IPS DF 4.7 (cell line): ENCODE results near the gene LRFN2.

Experiments
- DNase-seq: peaks from one replicate; pipeline ENCODE4 v3.0.0-alpha.2; 2013; ENCODE audit warnings: low spot score; ENCODE audit errors: extremely low read depth

Gene LRFN2

DNA sequence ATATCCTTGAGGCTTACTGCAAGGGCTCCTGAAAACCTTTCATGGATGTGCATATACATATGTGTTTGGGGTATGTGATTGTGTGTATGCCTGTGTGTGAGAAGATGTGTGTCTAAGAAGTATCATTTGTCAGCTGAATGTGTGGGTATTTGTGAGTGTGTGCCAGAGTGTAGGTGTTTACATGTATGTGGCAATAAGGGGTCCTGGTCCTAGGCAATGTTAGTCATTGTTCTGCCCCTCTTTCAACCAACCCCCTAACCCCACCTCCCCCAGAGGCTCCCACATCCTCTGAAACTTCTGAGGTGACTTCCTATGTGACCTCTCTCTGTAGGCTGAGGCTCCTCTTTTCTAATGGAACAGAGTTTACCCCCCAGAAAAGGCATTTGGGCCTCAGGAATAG is 186.4 kb downstream of the LRFN2 start:
- no peak for DNase-seq

DNA sequence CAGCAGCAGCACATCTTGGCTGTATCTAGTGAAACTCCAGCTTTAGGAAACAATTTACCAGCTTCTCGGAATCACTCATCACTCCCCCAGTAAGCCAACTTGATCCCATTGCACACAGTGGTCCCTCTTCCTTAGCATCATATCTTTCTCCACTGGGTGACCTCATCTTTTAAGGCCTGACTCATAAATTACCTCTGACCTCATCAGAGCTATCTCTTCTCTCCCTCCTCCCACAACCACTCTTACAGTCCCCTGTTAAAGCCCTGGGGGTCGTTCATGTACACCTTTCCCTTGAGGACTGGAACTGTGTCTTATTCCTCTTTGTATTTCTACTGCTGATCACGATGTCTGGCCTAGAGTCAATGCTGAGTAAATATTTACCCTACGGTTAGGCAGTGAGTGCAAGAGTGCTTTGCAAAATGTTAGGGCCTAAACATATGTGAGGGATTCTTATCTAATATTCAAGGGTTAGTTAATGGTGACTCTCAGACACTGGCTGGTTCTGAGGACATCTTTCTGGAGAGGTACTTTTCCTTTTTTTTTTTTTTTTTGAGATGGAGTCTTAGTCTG is 187.2 kb downstream of the LRFN2 start:
- no peak for DNase-seq

DNA sequence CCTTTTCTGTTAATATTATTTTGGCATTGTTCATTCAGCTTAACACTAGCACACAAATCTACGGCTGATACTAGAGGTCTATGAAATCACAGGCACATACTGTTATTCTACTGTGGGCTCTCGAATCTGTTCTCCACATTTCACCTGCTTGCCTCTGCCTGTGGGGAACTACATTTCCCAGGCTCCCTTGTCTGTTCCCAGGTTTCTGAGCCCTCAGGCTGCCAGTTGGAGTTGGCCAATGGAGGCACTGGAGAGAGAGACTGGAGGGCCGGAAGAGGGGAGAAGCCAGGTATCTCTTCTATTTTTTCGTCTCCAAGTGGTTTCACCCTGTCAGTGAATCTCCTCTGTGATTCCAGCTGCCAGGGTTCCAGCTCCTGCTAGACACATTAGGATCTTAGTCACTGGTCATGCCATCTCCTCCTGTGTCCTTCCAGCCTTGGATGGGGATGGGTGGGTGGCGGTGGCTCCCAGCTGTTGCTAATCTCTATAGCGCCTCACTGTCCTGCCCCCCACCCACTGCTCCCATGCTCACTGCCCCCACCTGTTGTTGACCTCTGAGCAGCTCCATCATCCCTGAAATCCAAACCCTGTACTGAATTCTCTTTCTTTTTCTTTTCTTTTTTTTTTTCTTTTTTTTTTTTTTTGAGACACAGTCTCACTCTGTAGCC is 188.2 kb downstream of the LRFN2 start:
- DNase-seq = peak; percentile 49

DNA sequence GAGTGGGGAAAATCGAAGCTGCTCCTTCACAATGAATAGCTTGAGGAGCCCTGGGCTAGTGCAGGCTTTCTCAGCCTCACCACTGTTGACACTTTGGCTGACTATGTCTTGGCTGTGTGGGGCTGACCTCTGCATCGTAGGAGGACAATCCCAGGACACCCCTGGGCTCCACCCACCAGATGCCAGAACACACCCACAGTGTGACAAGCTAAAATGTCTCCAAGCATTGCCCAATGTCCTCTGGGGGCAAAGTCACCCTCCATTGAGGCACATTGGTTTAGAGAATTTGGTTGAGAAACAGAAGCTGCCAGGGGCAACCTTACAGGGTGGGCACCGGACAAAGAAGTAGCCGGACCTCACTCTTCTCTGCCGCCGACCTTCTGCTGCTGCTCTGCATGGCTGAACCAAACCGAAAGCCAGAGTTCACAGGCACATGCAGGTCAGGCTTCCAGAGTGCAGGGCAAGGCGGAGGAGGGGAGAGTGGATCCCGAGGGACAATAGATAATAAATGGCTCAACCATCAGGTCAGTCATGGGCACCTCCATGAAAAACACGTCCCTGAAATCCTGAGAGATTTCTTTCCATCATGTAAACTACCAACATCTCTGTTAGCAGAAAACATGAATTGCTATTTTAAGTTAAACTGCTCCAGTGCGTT is 189.0 kb downstream of the LRFN2 start:
- no peak for DNase-seq

DNA sequence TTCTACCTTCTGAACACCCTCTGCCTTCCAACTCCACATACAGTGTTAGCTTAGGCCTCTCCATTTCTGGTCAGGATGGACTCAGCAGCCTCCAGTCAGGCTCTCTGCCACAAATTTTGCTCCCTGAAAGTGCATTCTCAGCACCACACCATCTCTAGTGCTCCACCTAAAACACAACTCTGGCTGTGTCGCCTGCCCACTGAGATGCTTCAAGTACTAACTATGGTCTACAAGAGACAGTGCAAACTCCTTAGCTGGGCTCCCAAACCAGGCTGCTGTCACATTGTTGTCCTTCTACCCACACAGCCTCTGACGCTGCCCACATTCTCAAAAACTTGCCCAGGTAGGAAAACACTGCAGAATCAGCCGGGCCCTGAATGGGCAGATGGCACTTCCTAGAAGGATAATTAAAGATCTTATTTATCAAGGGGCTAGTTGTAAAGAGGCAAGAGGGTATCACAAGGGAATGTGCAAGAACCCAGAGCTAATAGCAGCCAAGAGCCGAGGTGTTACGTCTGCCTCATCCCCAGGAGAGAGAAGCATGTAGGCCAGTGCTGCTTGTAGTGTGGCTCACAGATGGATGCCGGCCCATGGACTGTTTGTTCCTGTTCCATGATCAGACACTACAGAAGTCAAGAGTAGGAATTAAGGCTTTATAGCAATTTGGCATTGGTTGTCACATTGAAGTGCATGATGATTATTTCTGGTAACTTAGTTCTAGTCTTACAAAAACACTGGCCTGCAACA is 189.7 kb downstream of the LRFN2 start:
- no peak for DNase-seq

DNA sequence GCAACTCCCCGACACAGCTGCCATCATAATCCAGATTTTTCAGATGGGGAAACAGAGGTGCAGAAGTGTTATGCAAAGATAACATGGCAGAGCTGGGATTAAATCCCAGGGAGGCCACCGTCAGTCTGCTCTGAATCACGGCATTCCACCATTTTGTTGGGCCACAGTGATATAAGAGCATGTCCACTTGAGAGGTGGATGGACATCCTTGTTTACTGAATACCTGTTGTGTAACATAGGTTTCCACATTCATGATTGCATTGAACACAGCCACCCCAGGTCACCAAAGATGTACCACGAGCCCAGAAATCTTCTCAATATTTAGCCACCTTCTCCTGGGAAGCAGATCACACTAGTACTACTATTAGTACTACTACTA is 191.5 kb downstream of the LRFN2 start:
- DNase-seq = no peak

DNA sequence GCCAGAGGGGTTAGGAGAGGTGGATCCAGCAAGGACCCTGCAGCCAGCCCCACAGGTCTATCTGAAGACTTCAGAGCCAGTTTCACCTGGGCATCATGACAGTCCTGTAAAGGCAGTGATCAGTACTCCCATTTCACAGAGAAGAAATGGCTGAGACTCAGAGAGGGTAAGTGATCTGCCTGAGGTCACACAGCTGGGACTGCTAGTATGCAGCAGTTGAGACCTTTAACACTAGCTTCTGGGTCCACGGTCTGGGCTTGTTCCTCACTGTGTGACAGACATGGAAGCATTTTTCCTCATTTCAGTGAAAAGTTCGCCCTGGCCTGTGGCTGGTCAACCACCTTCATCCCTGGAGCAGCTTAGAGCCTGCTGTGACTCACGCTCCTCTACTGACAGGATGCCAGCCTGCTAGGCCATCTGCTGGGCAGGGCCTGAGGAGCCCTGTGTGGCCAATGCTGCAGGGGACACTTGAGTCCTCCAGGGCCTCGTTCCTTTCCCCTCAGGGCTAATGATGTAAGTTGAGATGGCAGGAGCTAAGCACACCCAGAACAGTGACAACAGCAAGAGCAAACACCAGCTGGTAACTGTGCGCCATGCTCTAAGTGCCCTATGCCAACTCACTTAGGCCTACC is 192.0 kb downstream of the LRFN2 start:
- DNase-seq = no peak

DNA sequence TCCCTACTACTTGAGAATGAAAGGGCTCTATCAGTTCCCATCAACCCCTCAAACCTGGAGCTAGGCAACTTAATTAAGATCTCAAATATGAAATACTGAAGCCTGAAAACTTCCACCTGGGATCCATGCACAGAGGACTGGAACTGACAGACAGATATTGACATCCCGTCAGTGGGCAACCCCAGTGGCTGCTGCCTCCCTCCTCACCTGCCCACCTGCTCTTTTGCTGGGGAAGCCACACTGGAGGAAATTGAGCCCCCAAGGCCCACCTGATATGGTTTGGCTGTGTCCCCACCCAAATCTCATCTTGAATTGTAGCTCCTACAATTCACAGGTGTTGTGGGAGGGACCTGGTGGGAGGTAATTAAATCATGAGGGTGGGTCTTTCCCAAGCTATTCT is 192.8 kb downstream of the LRFN2 start:
- DNase-seq = no peak

DNA sequence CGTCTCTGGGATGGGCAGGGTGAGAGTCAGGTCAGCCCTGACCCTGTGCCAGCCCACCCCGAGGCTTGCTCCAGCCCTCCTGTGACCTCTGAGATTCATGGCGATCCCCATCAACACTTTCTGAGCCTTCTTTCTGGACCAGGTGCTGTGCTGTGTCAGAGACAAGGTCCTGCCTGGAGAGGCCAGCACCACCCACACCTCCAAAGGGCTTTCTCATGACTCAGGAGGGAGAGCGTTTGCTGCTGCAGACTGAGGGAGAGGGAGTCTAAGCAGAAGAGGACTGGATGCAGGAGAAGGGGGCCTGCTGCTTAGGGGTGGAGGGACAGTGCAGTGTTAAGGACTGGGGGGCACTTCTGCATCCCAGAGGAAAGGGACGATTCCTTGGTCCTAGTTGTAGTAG is 193.5 kb downstream of the LRFN2 start:
- DNase-seq = no peak

DNA sequence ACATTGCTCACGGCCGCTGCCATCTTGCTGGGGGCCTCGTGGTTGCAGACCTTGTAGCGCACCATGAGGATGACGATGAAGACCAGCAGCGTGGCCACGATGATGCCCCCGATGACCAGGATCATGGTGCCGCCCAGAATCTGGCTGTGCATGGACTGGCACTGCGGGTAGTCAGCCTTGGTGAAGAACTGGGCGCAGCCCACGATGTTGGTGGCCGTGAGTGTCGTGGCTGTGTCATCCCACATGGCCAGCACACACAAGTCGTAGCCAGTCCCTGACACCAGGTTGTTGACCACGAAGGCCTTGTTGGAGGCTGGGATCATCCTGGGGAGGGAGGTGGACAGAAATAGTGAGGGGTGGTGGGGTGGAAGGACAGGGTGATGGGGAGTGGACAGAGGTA is 194.6 kb downstream of the LRFN2 start:
- no peak for DNase-seq

DNA sequence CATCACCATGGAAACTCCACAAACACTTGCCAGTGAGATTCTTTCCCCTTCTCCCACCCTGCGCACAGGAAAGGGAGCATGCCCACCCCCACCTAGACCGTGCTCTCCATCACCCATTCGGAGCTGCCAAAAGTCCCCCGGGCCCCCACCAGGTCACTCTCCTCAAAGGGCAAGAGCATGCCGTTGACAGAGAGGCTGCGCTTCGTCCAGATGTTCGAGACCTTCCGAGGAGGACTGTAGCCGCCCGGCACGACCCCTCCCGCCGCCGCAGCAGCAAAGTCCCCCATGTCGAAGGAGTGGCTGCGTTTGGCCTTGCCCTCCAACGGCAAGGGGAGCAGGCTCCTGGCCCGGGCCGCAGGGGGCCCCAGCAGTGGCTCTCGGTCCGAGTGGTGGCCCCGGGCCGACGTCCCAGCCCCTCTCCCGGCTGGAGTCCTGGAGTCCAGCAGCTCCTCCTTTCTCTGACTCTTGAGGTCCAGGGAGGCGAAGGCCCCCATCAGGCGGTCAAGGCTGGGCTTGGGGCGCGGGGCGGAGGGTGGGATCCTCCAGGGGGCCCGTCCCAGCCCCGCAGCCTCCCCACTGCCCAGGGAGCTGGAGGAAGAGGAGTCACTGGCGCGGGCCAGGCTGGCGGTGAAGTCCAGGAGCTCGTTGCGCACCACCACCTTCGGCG is 195.2 kb downstream of the LRFN2 start:
- no peak for DNase-seq

DNA sequence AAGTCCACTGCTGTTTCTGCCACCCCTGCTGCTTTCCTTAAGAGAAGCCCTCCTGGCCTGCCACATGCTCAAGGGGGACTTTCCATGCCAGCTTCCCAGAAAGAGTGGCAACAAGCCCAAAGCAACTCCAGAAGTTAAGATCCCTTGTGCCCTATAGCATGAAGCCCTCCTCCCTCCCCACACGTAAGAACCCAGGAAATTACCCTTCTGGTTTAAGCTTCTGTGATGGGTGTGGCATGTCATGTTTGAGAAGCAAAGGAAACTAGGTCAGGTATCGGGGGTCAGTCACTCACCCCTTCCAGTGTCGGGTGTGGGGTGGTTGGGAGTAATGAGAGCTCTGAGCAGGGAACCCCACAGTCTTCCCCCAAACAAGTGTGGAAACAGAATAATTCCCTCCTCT is 196.1 kb downstream of the LRFN2 start:
- DNase-seq = no peak

DNA sequence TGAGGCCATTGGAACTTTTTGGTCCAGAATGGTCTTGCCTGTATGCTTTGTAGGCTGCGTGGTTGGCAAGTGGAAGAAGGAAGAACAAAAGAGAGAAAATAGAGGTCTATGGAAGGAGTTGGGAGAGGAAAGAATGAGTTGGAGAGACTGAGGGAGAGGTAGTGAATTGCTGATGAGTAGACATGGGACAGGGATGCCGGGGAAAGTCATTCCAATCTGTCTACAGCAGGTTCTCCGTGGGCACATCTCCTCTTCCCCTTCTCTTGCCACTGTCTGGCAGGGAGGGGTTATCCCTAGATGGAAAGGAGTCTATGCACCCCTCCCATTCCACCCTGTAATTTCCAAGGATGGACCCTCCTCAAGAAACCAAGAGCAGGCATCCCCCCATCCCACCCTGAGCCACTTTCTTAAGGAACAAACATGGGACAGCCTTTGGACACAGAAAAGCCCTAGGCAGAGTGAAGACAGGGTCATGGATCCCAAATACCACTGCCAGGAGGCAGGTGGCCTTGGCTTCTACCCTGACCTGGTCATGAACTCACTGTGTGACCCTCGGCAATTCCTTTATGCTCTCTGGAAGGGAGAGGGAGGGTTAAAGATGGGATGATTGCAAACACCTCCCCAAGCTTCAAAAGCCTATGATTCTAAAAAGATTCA is 196.9 kb downstream of the LRFN2 start:
- DNase-seq = no peak

DNA sequence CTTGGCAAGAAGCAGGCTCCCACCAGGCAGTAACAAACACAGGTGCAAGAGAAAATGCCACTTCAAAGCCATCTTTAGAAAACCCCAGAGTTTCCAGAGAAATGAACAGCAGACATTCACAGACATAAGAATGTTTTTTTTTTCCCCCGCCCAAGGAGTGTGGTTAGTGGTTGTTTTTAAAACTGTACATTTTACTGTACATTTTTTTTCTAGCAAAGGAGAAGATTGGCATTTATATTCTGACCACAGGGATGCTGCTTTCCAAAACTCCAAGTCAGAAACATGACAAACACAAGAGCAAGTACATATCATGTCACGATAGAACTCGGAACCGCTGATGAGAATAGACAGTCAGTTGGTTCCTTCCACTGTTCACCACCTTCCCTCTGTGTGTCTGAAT is 197.9 kb downstream of the LRFN2 start:
- no peak for DNase-seq

DNA sequence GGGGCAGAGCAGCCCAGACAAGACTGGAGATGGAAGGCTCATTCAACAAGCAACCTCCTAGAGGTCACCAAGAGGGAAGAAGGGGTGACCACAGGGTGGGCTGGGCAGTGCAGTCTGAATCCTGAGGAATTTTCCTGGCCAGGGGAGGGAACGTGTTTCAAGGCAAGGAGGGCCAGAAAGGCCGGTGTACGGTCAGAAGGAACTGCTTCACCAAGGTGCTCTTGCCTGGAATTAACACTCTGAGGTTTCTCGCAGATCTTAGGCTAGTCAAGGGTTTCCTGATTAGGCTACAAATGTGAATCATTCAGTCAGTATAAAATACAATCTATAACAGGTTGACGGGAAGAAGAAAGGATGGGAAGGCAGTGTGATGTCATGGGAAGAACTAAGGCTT is 199.3 kb downstream of the LRFN2 start:
- no peak for DNase-seq

DNA sequence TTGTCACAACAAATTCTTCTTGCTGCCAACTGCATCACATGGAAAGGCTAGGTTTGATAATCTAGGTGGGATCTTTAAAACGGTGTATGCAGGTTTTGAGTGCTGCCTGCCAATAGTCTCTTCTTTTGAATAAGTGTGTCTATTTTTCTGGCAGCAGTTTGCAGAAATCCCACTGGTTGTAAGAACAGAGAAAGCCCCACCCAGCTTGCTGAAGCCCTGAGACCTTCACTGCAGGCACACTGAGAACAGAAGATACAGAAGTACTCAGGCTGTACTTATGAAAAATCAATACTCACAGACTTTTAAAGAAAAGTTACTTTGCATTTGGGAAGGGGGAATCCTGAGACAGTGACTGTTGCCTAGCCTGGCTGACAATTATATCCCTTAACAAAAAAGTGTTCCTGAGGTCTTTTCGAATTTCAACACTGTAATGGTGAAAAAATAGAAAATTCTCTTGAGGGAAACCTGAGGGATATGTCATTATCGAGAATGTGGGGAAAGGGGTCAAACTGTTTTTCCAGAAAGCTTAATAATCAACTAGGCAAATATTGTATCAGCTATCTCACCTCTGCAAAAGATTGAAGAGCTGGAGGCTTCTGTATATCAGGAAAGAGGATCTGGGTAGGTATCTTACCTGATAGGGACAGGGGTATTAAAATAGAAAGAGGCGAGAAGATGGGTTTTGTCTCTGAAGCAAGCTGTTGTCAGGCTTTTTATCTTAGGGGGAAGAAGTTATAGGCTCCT is 199.9 kb downstream of the LRFN2 start:
- DNase-seq = no peak

DNA sequence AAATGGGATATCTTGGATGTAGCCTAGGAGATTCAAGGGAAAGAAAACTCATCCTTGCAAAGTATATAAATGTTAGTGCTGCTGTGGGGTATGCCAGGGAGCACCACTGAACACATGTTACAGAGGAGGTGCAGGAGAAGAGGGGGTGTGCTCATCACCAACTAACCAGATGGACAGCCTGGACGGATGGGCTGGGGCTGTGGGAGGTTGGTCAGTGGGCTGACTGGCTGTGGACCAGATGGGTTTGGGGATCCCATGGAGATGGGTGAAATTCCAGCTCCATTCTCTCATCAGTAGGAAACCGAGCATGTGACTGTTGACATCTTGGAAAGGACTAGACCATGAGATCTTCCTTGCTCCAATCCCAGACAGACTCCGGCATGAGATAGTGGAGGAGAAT is 201.0 kb downstream of the LRFN2 start:
- no peak for DNase-seq

DNA sequence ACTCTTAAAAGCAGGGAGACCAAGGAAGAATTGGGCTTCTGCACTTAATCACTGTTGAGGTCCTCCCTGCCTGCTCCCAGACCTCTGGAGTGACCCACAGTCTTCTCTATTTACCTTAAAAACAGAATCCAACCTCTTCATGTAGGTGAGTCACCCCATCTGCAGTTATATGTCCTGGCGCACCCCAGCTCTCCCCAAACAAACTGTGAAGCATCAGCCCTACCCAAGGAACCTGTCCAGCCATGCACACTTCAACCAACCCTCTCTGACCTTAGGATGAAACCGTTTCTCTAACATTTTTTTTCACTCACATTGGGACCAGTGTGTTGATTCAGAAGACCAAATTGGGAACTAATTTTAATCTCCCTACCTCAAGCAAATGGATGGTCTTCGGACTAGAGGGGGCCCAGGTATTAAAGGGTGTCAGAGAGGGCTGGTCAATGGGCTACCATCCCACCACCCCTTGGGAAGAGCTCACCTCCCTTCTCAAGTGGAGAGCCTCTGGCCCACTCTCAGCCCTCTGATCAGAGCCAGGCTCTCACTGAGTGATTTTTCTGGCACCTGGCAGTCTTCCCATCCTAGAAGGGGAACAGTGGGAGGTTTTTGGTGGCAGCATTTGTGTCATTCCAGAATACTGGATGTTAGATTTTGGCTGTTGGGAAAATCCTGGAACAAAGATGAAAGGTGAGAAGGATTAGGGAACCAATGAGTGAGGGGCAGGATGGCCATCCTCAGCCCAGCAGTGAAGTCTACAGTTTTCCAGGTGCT is 203.6 kb downstream of the LRFN2 start:
- DNase-seq = no peak

DNA sequence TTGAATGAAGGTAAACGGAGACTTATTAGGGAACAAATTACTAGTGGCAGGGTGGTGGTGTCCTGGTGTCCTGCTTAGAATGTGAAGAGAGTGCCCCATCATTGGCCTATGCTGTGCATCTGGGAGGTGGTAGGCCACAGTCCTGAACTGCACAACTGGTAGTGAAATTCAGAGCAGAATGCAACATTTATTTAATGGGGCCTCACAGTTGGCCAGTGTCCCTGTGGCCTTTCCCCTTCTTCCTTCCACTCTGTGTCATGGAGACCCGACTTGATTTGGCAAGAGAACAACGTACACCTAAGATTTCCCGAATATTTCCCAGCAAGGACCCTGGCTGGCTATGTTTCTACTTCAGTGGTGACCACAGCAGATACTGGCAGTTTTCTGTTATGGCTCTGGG is 206.9 kb downstream of the LRFN2 start:
- no peak for DNase-seq
